HG03575 (cell line): ENCODE data around the gene DCAF4L1.

Experiments used
- ATAC-seq: cut with Tn5 transposase; IDR thresholded peaks from one replicate; pipeline ENCODE4 v1.9.1; 2021; ENCODE audit not compliant: unreplicated experiment, insufficient number of reproducible peaks, low FRiP score; ENCODE audit errors: extremely low read depth

Gene DCAF4L1

DNA sequence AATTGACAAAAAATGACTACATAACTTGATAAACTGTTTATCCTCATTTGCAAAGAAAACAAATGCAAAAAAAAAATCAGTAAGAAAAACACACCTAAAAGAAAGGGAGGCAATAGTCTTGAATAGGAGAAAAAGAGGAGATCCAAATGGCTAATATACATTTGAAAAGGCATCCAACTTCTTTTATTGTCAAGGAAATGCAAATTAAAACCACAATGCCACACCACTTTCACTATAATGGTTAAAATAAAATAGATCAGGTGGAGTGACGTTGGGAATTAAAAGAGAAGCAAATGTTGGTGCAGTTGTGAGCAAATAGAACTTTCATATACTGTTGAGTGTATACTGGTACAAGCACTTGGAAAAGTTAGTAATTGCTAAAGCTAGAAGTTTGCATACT is 3.6 kb downstream of the DCAF4L1 start:
- no peak for ATAC-seq

DNA sequence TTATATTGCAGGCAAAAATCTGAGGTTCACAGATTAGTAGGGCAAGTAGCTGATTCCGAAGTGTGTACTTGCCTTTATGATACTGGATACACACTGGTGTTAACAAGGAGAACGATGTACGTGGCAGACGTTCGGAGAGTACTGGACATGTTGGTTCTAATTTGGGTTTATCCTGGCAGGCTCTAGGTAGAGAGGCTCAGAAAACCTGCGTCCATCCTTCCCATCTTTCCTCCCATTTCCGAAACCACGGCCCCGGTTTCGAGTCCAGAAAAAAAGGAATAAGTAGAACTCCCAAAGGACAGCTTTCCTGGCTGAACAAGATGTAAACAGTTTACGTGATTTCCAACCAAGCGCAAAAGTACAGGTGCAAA is 8.4 kb downstream of the DCAF4L1 start:
- peak; percentile 11 for ATAC-seq

DNA sequence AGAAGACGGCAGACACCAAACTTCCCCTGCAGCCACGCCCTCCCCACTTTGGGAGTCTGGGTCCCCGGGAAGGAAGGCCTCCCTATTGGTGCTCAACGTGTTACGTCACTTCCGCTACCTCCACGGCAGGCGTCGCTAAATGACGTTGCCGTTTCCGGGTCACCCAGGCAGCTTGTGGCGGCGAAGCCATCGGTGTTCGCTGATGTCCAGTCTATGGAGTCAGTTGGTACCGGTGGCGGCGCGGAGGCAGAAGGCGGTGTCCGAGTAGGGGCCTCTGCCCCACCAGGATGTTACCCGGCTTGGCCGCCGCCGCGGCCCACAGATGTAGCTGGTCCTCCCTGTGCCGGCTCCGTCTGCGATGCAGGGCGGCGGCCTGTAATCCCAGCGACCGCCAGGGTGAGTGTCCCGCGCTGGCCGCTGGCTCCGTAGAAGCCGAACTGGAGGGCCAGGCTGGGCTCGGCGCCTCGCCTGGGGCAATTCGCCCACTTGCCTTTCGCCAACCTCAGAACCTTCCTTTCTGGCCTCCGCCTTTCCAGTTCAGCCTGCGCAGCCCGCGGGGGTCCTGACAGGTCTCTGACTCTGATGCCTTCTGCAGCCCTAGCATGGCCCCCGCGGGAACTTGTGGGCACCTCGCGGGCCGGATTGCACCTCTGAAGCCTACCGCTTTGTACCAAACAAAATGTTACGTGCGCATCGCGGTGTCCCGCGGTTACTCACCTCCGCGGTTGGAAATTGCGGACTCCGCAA is 9.0 kb downstream of the DCAF4L1 start, which contains the start of gene SLC30A9:
Gene SLC30A9, plus strand, starts transcription at position 166 of the 747 bp plus-strand sequence. Its CDS starts 122 bp downstream, at position 288.
- peak; percentile 94 for ATAC-seq

DNA sequence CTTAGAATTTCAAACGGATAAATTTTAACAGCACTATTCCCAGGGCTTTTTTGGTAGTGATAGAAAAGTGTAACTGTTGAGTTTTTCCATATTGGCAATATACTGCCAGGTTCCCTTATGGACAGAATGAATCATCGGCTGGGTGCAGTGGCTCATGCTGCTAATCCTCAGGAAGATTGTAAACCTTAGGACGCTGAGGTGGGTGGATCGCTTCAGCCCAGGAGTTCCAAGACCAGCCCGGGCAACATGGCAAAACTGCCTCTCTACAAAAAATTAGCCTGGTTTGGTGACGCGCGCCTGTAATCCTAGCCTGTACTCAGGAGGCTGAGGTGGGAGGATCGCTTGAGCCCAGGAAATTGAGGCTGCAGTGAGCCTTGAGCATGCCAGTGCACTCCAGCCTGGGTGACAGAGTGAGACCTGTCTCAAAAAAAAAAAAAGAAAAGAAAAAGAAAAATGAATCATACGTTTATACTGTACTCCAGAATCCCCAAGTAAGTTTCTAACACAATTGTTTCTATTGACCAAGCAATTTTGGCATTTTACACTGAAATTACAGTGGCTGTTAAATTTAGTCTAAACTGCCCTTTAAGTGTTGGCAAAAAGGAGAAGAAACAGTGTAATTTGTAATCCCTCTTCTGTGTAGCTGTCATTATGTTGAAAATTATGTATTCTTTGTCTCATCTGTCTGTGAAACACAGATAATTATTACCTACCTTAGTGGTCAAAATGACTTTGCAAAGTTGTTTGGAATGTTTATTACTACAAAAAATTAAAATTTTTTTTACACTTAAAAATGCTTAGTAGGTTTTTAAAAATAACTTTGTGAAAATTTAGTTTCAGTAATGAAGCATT is 10.6 kb downstream of the DCAF4L1 start:
- no peak for ATAC-seq

DNA sequence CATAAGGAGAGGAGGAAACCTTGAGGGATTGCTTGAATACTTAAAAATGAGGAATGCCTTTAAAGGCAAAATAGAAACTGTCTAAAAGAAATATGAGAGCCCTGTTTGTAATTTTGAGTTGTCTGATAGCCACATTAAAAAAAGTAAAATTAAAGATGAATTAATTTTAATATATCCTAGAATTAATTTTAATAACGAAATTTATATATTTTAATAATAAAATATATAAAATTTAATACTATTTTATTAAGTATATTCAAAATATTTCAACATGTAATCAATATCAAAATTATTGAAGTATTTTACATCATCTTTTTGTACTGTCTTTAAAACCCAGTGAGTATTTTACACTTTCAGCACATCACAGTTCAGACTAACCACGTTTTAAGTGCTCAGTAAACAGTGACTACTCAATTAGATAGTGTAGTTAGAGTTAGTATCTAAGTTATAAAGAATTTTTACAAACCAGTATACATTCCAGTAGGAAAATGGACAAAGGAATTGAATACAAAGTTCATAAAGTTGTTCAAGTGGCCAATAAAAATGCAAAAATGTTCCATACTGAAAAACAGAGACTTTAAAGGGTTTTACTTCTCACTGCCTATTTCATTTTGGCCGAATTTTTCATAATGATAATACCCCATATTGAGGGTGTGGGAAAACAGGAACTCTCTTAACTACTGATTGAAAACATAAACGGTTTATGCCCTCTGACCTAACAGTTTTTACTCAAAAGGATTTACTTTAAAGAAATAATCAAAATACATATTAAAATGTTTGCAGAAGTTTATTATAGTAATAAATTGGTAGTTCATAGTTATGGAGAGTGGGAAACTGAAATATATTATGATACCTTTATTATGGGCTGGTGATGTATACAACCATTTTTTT is 11.7 kb downstream of the DCAF4L1 start:
- ATAC-seq: no peak

DNA sequence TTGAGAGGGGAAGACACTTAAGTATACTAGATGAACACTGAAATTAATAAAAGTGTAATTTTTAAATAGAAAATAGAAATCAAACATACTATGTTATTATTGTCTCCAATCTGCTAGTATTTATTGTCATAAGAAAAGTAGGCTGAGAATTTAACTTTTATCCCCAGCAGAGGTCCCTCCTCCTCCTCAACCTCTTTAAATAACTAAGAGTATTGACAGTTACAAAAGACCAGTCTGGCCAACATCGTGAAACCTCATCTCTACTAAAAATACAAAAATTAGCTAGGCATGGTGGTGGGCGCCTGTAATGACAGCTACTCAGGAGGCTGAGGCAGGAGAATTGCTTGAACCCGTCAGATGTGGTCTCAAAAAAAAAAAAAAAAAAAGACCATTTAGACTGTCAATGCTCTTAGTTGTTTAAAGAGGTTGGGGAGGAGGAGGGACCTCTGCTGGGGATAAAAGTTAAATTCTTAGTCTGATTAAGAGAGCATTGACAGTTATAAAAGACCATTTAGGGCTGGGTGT is 13.0 kb downstream of the DCAF4L1 start:
- no peak for ATAC-seq

DNA sequence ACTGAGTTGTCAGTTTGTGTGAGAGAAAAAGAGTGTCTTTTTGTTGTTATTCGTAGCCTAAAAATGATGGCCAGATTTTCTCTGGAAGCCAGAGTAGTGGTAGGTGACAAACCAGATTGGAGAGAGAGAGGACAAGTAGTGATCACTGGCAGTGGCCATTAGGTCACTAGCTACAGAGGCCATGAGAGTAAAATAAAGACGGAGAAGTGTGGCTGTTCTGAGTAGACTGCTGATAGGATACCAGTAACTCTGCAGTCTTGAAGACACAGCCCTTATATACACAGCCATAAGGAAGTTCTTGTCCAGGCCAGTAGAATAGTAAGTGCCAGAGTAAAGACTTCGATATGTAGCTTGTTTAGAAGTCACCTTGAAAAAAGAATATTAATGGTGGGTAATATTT is 16.5 kb downstream of the DCAF4L1 start:
- no peak for ATAC-seq

DNA sequence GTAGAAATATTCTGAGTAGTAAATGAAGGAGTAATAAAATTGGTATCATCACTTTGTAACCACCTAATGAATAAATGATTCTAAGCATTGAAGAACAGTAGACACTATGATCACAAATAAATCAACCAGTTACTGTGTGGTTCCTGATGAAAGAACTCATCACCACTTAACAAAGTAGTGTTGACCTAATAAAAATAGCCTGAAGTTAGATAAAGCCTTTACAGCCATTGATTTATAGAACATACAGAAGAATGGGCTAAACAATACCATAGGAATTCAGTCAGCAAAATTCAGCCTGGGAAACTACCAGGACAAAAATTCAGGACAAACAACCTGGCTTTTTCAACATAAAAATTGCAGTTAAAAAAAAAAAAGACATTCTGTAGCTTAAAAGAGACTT is 17.8 kb downstream of the DCAF4L1 start:
- ATAC-seq: no peak

DNA sequence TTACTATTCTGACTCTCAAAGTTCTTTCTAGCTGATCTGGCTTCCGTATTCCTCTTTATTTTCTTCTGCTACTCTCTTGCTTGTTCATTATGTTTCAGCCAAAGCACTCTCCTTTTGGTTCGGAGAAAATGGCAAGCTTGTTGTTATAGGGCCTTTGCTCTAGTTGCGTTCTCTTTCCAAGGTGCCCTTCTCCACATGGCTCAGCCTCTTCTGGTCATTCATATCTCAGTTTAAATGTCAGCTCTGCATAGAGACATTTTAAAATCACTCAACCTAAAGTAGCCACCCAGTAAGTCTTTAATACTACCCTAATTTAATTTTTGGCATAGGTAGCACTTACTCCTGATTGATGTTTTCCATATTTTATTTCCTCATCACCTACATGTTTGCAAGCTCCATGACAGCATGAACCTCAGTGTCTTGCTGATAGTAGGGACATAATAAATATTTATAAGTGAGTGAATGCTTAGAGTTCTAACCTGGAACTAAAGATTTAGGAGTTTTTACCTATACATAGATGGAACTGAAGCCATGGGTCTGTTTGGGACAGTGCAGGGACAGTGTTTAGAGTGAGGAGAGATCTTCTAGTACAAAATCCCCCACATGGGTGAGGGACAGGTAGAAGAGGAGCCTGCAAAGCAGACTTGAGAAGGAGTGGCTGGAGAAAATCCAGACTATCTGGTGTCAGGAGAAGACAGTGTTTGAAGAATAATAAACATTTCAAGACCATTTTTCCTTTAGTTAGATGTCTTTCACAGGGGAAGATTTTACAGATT is 26.6 kb downstream of the DCAF4L1 start:
- ATAC-seq: no peak

DNA sequence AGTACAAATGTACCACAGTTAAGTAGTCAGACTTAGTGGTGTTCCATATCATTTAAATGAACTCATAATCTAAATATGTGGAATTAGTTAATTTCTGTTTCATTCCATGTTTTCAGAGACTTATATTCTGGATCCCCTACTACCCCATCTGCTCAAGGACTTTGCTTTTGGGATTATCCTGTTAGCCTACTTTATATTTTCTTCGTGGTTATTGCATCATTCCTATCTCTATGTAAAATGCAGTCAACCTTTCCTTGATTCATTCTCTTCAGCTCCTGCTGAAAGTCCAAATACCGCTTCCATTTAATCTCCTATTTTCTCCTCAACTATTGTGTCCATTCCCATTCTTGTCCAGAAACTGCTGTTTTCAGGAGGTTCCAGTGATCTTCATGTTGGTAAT is 33.9 kb downstream of the DCAF4L1 start:
- ATAC-seq: no peak

DNA sequence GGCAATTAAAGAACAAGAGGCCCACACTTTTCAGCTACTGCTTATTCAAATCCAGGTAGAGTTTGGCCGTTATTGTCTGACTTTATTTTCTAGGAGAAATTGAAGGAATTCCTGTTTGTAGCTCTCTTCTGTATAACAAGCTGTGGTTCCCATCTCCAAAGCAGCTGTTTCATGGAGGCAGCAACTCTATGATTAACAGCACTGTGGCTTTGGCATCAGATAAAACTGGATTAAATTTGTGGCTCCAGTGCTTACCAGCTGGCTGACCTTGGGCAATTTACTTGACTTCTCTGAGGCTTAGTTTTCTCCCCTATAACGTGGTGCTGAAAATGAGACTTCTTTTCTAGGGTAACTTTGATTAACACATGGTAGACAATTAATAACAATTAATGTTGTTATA is 36.9 kb downstream of the DCAF4L1 start:
- ATAC-seq: no peak
